Uterus (tissue), 2 donors: ENCODE results near the gene SLC26A5.

Experiments used
- CTCF ChIP-seq, 4 experiments: fragments of 200-600 bp in 2 of 4; fragments of 450-650 bp in 2 of 4; sonication (generic) in 2 of 4; IDR thresholded peaks; one replicate each; pipeline ENCODE4 v1.5.1; 2016 to 2019; ENCODE audit warnings: antibody characterized with exemption in 4 of 4, mild to moderate bottlenecking in 2 of 4, moderate library complexity in 1 of 4
- POLR2A ChIP-seq, 2 donors: fragments of 450-650 bp; IDR thresholded peaks; one replicate each; pipeline ENCODE4 v1.6.1; 2016; ENCODE audit warnings: antibody characterized with exemption in 2 of 2, mild to moderate bottlenecking in 1 of 2, moderate library complexity in 1 of 2

- TF ChIP-seq CTCF (IDR thresholded peaks at IDR 0.05) (no peak), POLR2A (IDR thresholded peaks at IDR 0.05) (no peak)
Measured at GRCh38 chr7:103373866-103374643, 72.0 kb downstream of the SLC26A5 start.
